ENCODE results near the gene ATP6V0E2.

DNA sequence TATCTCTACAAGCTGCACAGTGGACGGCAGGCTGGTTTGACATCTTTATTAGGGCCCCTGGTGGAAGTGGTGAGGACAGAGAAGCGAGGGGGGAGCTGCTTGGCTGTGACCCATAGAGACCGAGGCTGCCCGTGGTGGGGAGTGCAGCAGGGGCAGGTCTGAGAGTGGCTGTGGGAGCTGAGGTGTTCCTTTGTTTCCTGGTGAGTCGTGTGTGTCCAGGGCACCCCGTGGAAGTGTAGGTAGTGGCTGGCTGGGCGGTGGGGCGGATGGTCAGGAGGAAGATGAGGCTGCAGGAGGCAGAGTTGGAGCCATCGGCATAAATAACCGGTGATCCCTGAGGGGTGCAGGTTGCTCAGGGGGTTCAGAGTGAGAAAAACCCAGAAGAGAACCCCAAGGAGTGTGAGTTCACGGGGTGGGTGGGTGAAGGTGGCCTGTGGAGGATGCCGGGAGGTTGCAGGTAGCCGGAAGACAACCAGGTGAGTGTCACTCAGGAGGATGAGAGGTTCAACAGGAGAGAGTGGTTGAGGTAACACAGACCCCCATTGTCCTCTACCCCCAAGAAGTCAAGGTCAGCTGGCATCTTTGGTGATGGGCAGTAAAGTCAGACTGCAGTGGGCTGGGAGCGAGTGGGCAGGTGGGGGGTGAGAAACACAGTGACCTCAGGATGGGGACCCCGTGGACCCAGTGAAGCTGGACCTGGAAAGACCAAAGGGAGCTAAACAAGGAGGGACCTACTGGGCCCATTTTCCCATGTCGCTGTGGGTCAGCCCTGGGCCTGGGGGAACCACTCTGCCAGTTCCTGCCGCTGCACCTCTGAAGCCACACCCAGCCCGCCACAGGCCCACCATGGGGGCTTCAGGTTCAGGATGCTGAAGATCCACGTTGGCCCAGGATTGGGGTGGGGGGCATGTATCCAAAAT is 7.8 kb downstream of the ATP6V0E2 start:
- TF ChIP-seq CEBPB (IDR thresholded peaks at IDR 0.05) (no peak), CTCF (IDR thresholded peaks at IDR 0.05) (no peak), BHLHE40 (IDR thresholded peaks at IDR 0.05; ENCODE audit: low read depth, low read length) (no peak), PHF8 (IDR thresholded peaks at IDR 0.05; ENCODE audit: borderline replicate concordance, low read depth) (no peak), KDM1A (IDR thresholded peaks at IDR 0.05; ENCODE audit: low read depth) (no peak), EP300 (IDR thresholded peaks at IDR 0.05) (no peak)
- TF ChIP-seq, protein P1, sequence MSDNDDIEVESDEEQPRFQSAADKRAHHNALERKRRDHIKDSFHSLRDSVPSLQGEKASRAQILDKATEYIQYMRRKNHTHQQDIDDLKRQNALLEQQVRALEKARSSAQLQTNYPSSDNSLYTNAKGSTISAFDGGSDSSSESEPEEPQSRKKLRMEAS (IDR thresholded peaks at IDR 0.05): no peak
